ENCODE measurements around the gene PAX2. TPM values are rescaled to one million over a fixed set of nuclear protein-coding genes. Genes with fewer than 3 reads are reported as not detected.

Gene PAX2
- 0.23 to 0.34 TPM (median 0.33 TPM) in 5 replicates for total RNA-seq (2022; extraction: Qiagen RNA extraction; ENCODE audit: low read depth)

GRCh38 chr10:100744987-100745881, at the start of gene PAX2:
PAX2 (plus strand) TSS chr10:100745582; CDS start chr10:100746261, 679 bp downstream.

Other genes with a start within 250 kb of the PAX2 start
- 1.7 to 2.6 TPM (median 2.2 TPM) in 5 replicates for gene SEC31B, start 225.7 kb upstream of the PAX2 start, total RNA-seq (2022; extraction: Qiagen RNA extraction; ENCODE audit: low read depth)
- 273 to 294 TPM (median 277 TPM) in 5 replicates for gene NDUFB8, start 215.7 kb upstream of the PAX2 start, total RNA-seq (2022; extraction: Qiagen RNA extraction; ENCODE audit: low read depth)
- 13.7 to 19.5 TPM (median 18.2 TPM) in 5 replicates for gene HIF1AN, start 209.6 kb upstream of the PAX2 start, total RNA-seq (2022; extraction: Qiagen RNA extraction; ENCODE audit: low read depth)
- gene SLF2, start 167.4 kb downstream of the PAX2 start, total RNA-seq (2022; extraction: Qiagen RNA extraction; ENCODE audit: low read depth), result 5.7 to 10.5 TPM (median 9.6 TPM) in 5 replicates
- gene SEMA4G, start 223.9 kb downstream of the PAX2 start, total RNA-seq (2022; extraction: Qiagen RNA extraction; ENCODE audit: low read depth), result 8.3 to 11.0 TPM (median 9.7 TPM) in 5 replicates
- 76.3 to 106 TPM (median 97.8 TPM) in 5 replicates for gene MRPL43, start 241.9 kb downstream of the PAX2 start, total RNA-seq (2022; extraction: Qiagen RNA extraction; ENCODE audit: low read depth)
- gene TWNK, start 242.0 kb downstream of the PAX2 start, total RNA-seq (2022; extraction: Qiagen RNA extraction; ENCODE audit: low read depth), result 40.4 to 51.7 TPM (median 47.3 TPM) in 5 replicates

Measured in A549 treated with RU486 at 1 μM for 4 hours (cell line).